RCC 7860 (cell line): ENCODE measurements around the gene CACNA1H.
"Not testable (repeated sequence)": the region's sequence is repeated elsewhere in the genome, so short reads cannot be mapped to it uniquely, and the experiment has no call there.

Experiments used
- DNase-seq: peaks from one replicate; pipeline ENCODE4 v3.0.0-alpha.2; 2015; ENCODE audit warnings: low spot score
- FAIRE-seq: peaks from 2 replicates; lab custom pipeline; 2012; peaks lifted over from hg19 to GRCh38; lab: Jason Lieb, UNC

Gene CACNA1H

GRCh38 chr16:1185460-1186207 is 32.7 kb downstream of the CACNA1H start:
- DNase-seq, FAIRE-seq: not testable (repeated sequence)

GRCh38 chr16:1188432-1189189 is 35.7 kb downstream of the CACNA1H start:
- FAIRE-seq: no peak
- DNase-seq: peak; percentile 11

- DNase-seq: no peak
- FAIRE-seq: no peak
Observed at GRCh38 chr16:1189455-1189854, 36.5 kb downstream of the CACNA1H start.

- DNase-seq, FAIRE-seq: not testable (repeated sequence)
Observed at GRCh38 chr16:1190789-1191188, 37.9 kb downstream of the CACNA1H start.

GRCh38 chr16:1192384-1193073 is 39.6 kb downstream of the CACNA1H start:
- FAIRE-seq (no peak), DNase-seq (no peak)

- DNase-seq: no peak
- no peak for FAIRE-seq
Observed at GRCh38 chr16:1193143-1193824, 40.4 kb downstream of the CACNA1H start.

GRCh38 chr16:1193825-1194581 is 41.1 kb downstream of the CACNA1H start:
- no peak for DNase-seq
- no peak for FAIRE-seq

- DNase-seq (no peak), FAIRE-seq (no peak)
Observed at GRCh38 chr16:1194665-1195392, 41.9 kb downstream of the CACNA1H start.

GRCh38 chr16:1195393-1195666 is 42.4 kb downstream of the CACNA1H start:
- DNase-seq (no peak), FAIRE-seq (no peak)

GRCh38 chr16:1196494-1196893 is 43.6 kb downstream of the CACNA1H start:
- DNase-seq (no peak), FAIRE-seq (no peak)

- DNase-seq (peak; percentile 71), FAIRE-seq (peak; percentile 65)
Observed at GRCh38 chr16:1197237-1197866, 44.4 kb downstream of the CACNA1H start.

- DNase-seq: no peak
- no peak for FAIRE-seq
Observed at GRCh38 chr16:1198194-1198593, 45.3 kb downstream of the CACNA1H start.

GRCh38 chr16:1198671-1199346 is 45.9 kb downstream of the CACNA1H start:
- DNase-seq, FAIRE-seq: not testable (repeated sequence)

- FAIRE-seq: no peak
- no peak for DNase-seq
Observed at GRCh38 chr16:1199347-1200013, 46.6 kb downstream of the CACNA1H start.

GRCh38 chr16:1200014-1200627 is 47.2 kb downstream of the CACNA1H start:
- no peak for DNase-seq
- no peak for FAIRE-seq

- DNase-seq: no peak
- no peak for FAIRE-seq
Observed at GRCh38 chr16:1201444-1201843, 48.5 kb downstream of the CACNA1H start.

- no peak for DNase-seq
- FAIRE-seq: no peak
Observed at GRCh38 chr16:1202274-1202673, 49.4 kb downstream of the CACNA1H start.

GRCh38 chr16:1204933-1205332 is 52.0 kb downstream of the CACNA1H start:
- DNase-seq (no peak), FAIRE-seq (no peak)
